Fibroblast of skin of right biceps (primary cell): ENCODE measurements around the gene RYR1.

Source experiments
- DNase-seq: peaks from one replicate; pipeline ENCODE4 v3.0.0-alpha.2; 2013

RYR1 gene

GRCh38 chr19:38519168-38519567, 85.7 kb downstream of the RYR1 start:
- no peak for DNase-seq

- no peak for DNase-seq
These were observed 86.5 kb downstream of the RYR1 start for GRCh38 chr19:38519988-38520387.

GRCh38 chr19:38522915-38523314, 89.4 kb downstream of the RYR1 start:
- no peak for DNase-seq

GRCh38 chr19:38523319-38523718, 89.8 kb downstream of the RYR1 start:
- no peak for DNase-seq

- no peak for DNase-seq
These were observed 90.9 kb downstream of the RYR1 start for GRCh38 chr19:38524369-38524768.

- DNase-seq, result no peak
These were observed 91.6 kb downstream of the RYR1 start for GRCh38 chr19:38524994-38525634.

GRCh38 chr19:38526430-38526829, 92.9 kb downstream of the RYR1 start:
- no peak for DNase-seq

- no peak for DNase-seq
These were observed 94.1 kb downstream of the RYR1 start for GRCh38 chr19:38527466-38528136.

GRCh38 chr19:38528213-38528755, 94.8 kb downstream of the RYR1 start:
- no peak for DNase-seq

- no peak for DNase-seq
These were observed 95.4 kb downstream of the RYR1 start for GRCh38 chr19:38528931-38529330.

- no peak for DNase-seq
These were observed 98.0 kb downstream of the RYR1 start for GRCh38 chr19:38531515-38531914.

- no peak for DNase-seq
These were observed 99.4 kb downstream of the RYR1 start for GRCh38 chr19:38532939-38533338.

- DNase-seq, result no peak
These were observed 101.1 kb downstream of the RYR1 start for GRCh38 chr19:38534574-38534973.

- DNase-seq, result no peak
These were observed 101.7 kb downstream of the RYR1 start for GRCh38 chr19:38535212-38535611.

- no peak for DNase-seq
These were observed 103.8 kb downstream of the RYR1 start for GRCh38 chr19:38537071-38537936.

- DNase-seq, result no peak
These were observed 104.9 kb downstream of the RYR1 start for GRCh38 chr19:38538386-38538785.

GRCh38 chr19:38538793-38539528, 105.5 kb downstream of the RYR1 start:
- no peak for DNase-seq

- no peak for DNase-seq
These were observed 106.3 kb downstream of the RYR1 start for GRCh38 chr19:38539751-38540150.

GRCh38 chr19:38542040-38542439, 108.5 kb downstream of the RYR1 start:
- DNase-seq, result no peak

GRCh38 chr19:38543286-38543806, 109.9 kb downstream of the RYR1 start:
- no peak for DNase-seq

- DNase-seq, result peak; percentile 83
These were observed 110.5 kb downstream of the RYR1 start for GRCh38 chr19:38543807-38544568.
